Esophagus squamous epithelium (tissue), 4 donors: ENCODE data around the gene B3GNT3.

Experiments
- CTCF ChIP-seq, 6 experiments: fragments of 450-650 bp in 4 of 6; fragments of 200-600 bp in 2 of 6; sonication (generic) in 2 of 6; IDR thresholded peaks; one replicate each; pipeline ENCODE4 v1.5.1; 2016 to 2019; ENCODE audit warnings: antibody characterized with exemption in 6 of 6, mild to moderate bottlenecking in 4 of 6, moderate library complexity in 4 of 6
- POLR2A ChIP-seq, 4 donors: fragments of 450-650 bp; IDR thresholded peaks; one replicate each; pipeline ENCODE4 v1.6.1; 2017; ENCODE audit warnings: antibody characterized with exemption in 4 of 4, mild to moderate bottlenecking in 4 of 4, moderate library complexity in 3 of 4

DNA sequence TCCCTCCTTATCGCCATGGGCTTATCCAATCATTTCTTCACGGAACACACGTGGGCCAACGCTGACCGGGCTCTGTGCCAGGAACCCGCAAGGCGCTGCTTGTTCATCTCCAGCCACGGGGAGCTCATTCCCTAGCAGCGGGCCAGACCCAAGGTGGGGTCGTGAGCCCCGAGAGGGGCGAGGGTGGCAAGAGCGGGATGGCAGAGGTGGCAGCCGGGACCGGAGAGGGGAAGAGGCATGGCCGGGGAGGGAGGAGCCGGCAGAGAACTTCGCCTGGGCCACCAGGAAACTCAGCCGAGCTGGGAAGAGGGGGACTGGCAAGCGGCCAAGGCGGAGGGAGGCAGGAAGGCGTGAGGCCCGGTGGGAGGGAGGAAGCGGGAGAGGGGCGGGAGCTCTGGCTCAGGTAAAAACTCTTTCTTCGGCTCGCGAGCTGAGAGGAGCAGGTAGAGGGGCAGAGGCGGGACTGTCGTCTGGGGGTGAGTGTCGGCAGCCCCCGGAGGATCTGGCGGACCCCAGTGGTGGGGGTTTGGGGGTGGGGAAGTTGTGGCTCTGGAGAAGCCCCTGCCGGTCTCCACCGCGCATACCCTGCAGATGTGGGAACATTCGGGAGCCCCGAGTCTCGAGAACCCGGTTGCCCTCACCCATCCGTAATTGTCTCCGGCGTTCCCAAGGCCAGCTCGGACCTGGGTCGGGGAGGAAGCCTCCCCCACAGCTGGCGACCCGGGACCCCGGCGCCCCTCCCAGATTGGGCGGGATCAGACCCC lies at the start of gene B3GNT3:
- no peak for TF ChIP-seq CTCF (IDR thresholded peaks at IDR 0.05)
- TF ChIP-seq POLR2A (IDR thresholded peaks at IDR 0.05), result no peak
